Gastrocnemius medialis (tissue), 4 donors: ENCODE results near the gene SMIM1.

Experiments
- POLR2A ChIP-seq, 2 donors: fragments of 450-650 bp; IDR thresholded peaks; one replicate each; pipeline ENCODE4 v1.6.1; 2017; ENCODE audit warnings: antibody characterized with exemption in 2 of 2, mild to moderate bottlenecking in 2 of 2, moderate library complexity in 2 of 2
- TF ChIP-seq, protein P1 (sequence below), 5 experiments: fragments of 450-650 bp in 3 of 5; fragments of 200-600 bp in 2 of 5; sonication (generic) in 2 of 5; IDR thresholded peaks in 4 of 5; conservative IDR thresholded peaks in 1 of 5; 1 replicate in 4 of 5; 2 replicates in 1 of 5; pipeline ENCODE4 v1.5.1; 2016 to 2019; ENCODE audit warnings: antibody characterized with exemption in 5 of 5, mild to moderate bottlenecking in 3 of 5, moderate library complexity in 3 of 5

DNA sequence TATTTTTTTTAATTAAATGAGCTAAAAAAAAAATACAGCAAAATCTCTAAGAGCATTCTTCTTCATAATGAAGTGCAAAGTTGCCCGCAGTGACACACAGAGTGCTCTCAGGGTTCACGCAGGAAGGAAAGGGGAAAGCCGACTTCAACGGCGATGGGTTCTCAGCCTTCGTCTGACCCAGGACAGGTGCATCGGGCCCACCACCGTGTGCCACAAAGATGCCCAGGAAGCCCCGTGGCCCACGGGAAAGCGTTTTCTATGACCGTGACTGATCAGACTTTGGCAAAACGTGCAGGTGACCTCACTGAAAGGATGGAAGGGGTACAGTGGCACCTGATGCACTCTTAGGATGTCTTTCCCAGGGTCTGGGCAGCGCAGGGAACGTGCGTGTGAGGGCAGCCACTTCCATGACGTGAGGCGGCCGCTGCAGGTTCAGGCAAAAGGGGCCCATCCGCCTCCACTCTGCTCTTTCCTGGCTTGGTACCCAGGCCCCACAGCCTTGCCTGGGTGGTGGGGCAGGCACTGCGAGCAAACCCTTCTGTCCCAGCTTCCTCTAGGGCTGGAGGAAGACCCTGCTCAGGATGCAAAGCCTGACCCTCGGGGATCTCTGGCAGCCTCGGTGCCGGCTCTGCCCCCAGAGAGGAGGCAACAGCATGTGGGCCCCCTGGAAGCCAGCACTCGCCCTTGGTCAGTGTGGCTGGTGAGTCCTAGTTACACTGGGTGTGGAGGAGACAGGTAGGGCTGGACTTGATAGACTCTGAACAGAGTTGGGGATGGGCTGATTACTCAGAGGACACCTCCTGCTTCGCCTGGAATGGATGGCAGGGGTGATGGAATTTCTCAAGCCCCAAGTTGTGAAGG is 15.4 kb downstream of the SMIM1 start:
- TF ChIP-seq POLR2A (IDR thresholded peaks at IDR 0.05) = no peak
- TF ChIP-seq, protein P1, sequence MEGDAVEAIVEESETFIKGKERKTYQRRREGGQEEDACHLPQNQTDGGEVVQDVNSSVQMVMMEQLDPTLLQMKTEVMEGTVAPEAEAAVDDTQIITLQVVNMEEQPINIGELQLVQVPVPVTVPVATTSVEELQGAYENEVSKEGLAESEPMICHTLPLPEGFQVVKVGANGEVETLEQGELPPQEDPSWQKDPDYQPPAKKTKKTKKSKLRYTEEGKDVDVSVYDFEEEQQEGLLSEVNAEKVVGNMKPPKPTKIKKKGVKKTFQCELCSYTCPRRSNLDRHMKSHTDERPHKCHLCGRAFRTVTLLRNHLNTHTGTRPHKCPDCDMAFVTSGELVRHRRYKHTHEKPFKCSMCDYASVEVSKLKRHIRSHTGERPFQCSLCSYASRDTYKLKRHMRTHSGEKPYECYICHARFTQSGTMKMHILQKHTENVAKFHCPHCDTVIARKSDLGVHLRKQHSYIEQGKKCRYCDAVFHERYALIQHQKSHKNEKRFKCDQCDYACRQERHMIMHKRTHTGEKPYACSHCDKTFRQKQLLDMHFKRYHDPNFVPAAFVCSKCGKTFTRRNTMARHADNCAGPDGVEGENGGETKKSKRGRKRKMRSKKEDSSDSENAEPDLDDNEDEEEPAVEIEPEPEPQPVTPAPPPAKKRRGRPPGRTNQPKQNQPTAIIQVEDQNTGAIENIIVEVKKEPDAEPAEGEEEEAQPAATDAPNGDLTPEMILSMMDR (IDR thresholded peaks at IDR 0.05 in 4 of 5, conservative IDR thresholded peaks at IDR 0.05 in 1 of 5) = no peak
